Loucy (cell line): ENCODE measurements around the gene DBH.

Experiments
- EZH2phosphoT487 ChIP-seq: fragments of 200-600 bp; IDR thresholded peaks from 2 replicates; pipeline ENCODE4 v1.6.1; 2018; ENCODE audit warnings: antibody characterized with exemption, mild to moderate bottlenecking, moderate library complexity, borderline replicate concordance
- TF ChIP-seq, protein P1 (sequence below): fragments of 200-600 bp; sonication (generic); conservative IDR thresholded peaks from 2 replicates; pipeline ENCODE4 v1.5.1; 2014; ENCODE audit warnings: mild to moderate bottlenecking, antibody characterized with exemption, low read length

- TF ChIP-seq, protein P1, sequence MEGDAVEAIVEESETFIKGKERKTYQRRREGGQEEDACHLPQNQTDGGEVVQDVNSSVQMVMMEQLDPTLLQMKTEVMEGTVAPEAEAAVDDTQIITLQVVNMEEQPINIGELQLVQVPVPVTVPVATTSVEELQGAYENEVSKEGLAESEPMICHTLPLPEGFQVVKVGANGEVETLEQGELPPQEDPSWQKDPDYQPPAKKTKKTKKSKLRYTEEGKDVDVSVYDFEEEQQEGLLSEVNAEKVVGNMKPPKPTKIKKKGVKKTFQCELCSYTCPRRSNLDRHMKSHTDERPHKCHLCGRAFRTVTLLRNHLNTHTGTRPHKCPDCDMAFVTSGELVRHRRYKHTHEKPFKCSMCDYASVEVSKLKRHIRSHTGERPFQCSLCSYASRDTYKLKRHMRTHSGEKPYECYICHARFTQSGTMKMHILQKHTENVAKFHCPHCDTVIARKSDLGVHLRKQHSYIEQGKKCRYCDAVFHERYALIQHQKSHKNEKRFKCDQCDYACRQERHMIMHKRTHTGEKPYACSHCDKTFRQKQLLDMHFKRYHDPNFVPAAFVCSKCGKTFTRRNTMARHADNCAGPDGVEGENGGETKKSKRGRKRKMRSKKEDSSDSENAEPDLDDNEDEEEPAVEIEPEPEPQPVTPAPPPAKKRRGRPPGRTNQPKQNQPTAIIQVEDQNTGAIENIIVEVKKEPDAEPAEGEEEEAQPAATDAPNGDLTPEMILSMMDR, result no peak
- no peak for TF ChIP-seq EZH2phosphoT487
These were observed 54.0 kb downstream of the DBH start for GRCh38 chr9:133690081-133690561.
